ENCODE data around the gene LGALS14. TPM values are rescaled to one million over a fixed set of nuclear protein-coding genes. Genes with fewer than 3 reads are reported as not detected.
"Not testable (repeated sequence)": the region's sequence is repeated elsewhere in the genome, so short reads cannot be mapped to it uniquely, and the experiment has no call there.

Gene LGALS14
- not detected for total RNA-seq

- no peak for TF ChIP-seq POLR2AphosphoS5 (IDR thresholded peaks at IDR 0.05)
- no peak for TF ChIP-seq CTCF (IDR thresholded peaks at IDR 0.05)
- no peak for TF ChIP-seq POLR2A (IDR thresholded peaks at IDR 0.05)
- DNase-seq (ENCODE audit: low spot score in 2 of 2), result no peak
- Histone ChIP-seq H3K27ac (no peak within 1 kb of the TSS), H3K4me1 (no peaks in the 10 kb centered on the region), H3K36me3 (no peaks in the 10 kb centered on the region), H3K4me3 (no peak within 1 kb of the TSS), H3K9me3 (no peaks in the 10 kb centered on the region), H3K27me3 (peaks cover 0 to 3% of the 10 kb centered on the region in 2 donors)
- intact Hi-C loops (cut with DNase I; ENCODE audit: low total_unique reads), result loop anchor here (5.0 kb wide), 1 partner anchor 1342 kb away; no protein-coding TSS in a partner anchor
These were observed at the start of gene LGALS14 for GRCh38 chr19:39704181-39705044. LGALS14 (plus strand) TSS chr19:39704481; CDS start chr19:39704529, 48 bp downstream.

GRCh38 chr19:39655613-39656012 lies 48.7 kb upstream of the LGALS14 start, which contains the start of gene LGALS16:
LGALS16 (plus strand) TSS chr19:39655913; CDS start chr19:39655962, 49 bp downstream.
- no peak within 1 kb of the TSS for H3K4me3 ChIP-seq
- TF ChIP-seq POLR2A (IDR thresholded peaks at IDR 0.05) (no peak), POLR2AphosphoS5 (IDR thresholded peaks at IDR 0.05) (no peak), CTCF (IDR thresholded peaks at IDR 0.05) (no peak)

GRCh38 chr19:39659791-39660190 lies 44.5 kb upstream of the LGALS14 start:
- no peak for DNase-seq (ENCODE audit: low spot score in 2 of 2)
- H3K4me1 ChIP-seq, result no peaks in the 10 kb centered on the region
- H3K36me3 ChIP-seq, result no peaks in the 10 kb centered on the region
- TF ChIP-seq POLR2AphosphoS5 (IDR thresholded peaks at IDR 0.05) (no peak), POLR2A (IDR thresholded peaks at IDR 0.05) (no peak), CTCF (IDR thresholded peaks at IDR 0.05) (no peak)
- no peak overlapping the region for H3K4me3 ChIP-seq
- peaks cover 0 to 6% of the 10 kb centered on the region in 2 donors for H3K27me3 ChIP-seq
- intact Hi-C loops (cut with DNase I; ENCODE audit: low total_unique reads), result no loop called here
- H3K9me3 ChIP-seq, result no peaks in the 10 kb centered on the region
- H3K27ac ChIP-seq, result no peak overlapping the region

More at GRCh38 chr19:39655613-39656012, 48.7 kb upstream of the LGALS14 start, which contains the start of gene LGALS16:
- intact Hi-C loops (cut with DNase I; ENCODE audit: low total_unique reads), result no loop called here
- Histone ChIP-seq H3K27ac (no peak within 1 kb of the TSS), H3K27me3 (peaks cover 0 to 6% of the 10 kb centered on the region in 2 donors), H3K4me1 (no peaks in the 10 kb centered on the region), H3K9me3 (no peaks in the 10 kb centered on the region), H3K36me3 (no peaks in the 10 kb centered on the region)
- no peak for DNase-seq (ENCODE audit: low spot score in 2 of 2)

GRCh38 chr19:39660661-39661060 lies 43.6 kb upstream of the LGALS14 start:
- Histone ChIP-seq H3K27ac (no peak overlapping the region), H3K4me1 (no peaks in the 10 kb centered on the region), H3K4me3 (no peak overlapping the region), H3K27me3 (peaks cover 0 to 6% of the 10 kb centered on the region in 2 donors), H3K9me3 (no peaks in the 10 kb centered on the region), H3K36me3 (no peaks in the 10 kb centered on the region)
- DNase-seq (ENCODE audit: low spot score in 2 of 2), result no peak
- TF ChIP-seq CTCF (IDR thresholded peaks at IDR 0.05) (no peak), POLR2A (IDR thresholded peaks at IDR 0.05) (no peak), POLR2AphosphoS5 (IDR thresholded peaks at IDR 0.05) (no peak)
- intact Hi-C loops (cut with DNase I; ENCODE audit: low total_unique reads), result no loop called here

- intact Hi-C loops (cut with DNase I; ENCODE audit: low total_unique reads), result no loop called here
- Histone ChIP-seq H3K4me3 (no peak overlapping the region), H3K9me3 (no peaks in the 10 kb centered on the region), H3K4me1 (no peaks in the 10 kb centered on the region), H3K36me3 (no peaks in the 10 kb centered on the region), H3K27ac (no peak overlapping the region), H3K27me3 (peaks cover 0 to 6% of the 10 kb centered on the region in 2 donors)
- TF ChIP-seq CTCF (IDR thresholded peaks at IDR 0.05) (no peak), POLR2A (IDR thresholded peaks at IDR 0.05) (no peak), POLR2AphosphoS5 (IDR thresholded peaks at IDR 0.05) (no peak)
- DNase-seq (ENCODE audit: low spot score in 2 of 2), result no peak
These were observed 42.7 kb upstream of the LGALS14 start for GRCh38 chr19:39661565-39661964.

GRCh38 chr19:39669860-39670259 lies 34.4 kb upstream of the LGALS14 start:
- H3K4me3 ChIP-seq; H3K27ac ChIP-seq; DNase-seq (ENCODE audit: low spot score in 2 of 2); H3K9me3 ChIP-seq; H3K4me1 ChIP-seq; intact Hi-C loops (cut with DNase I; ENCODE audit: low total_unique reads); H3K36me3 ChIP-seq; H3K27me3 ChIP-seq: not testable (repeated sequence)
